Esophagus squamous epithelium (tissue), 4 donors: ENCODE data around the gene BLOC1S4.
A peak's percentile ranks its signal among the peaks of the same experiment; 100 is the strongest.

ENCODE experiments used
- CTCF ChIP-seq, 6 experiments: fragments of 450-650 bp in 4 of 6; fragments of 200-600 bp in 2 of 6; sonication (generic) in 2 of 6; IDR thresholded peaks; one replicate each; pipeline ENCODE4 v1.5.1; 2016 to 2019; ENCODE audit warnings: antibody characterized with exemption in 6 of 6, mild to moderate bottlenecking in 4 of 6, moderate library complexity in 4 of 6
- POLR2A ChIP-seq, 4 donors: fragments of 450-650 bp; IDR thresholded peaks; one replicate each; pipeline ENCODE4 v1.6.1; 2017; ENCODE audit warnings: antibody characterized with exemption in 4 of 4, mild to moderate bottlenecking in 4 of 4, moderate library complexity in 3 of 4

- TF ChIP-seq CTCF (IDR thresholded peaks at IDR 0.05) = peak; percentile 87 to 97 (median 93)
- TF ChIP-seq POLR2A (IDR thresholded peaks at IDR 0.05) = no peak
Measured at GRCh38 chr4:6720202-6720699, 4.3 kb downstream of the BLOC1S4 start.
